ENCODE measurements around the gene APOLD1.

GRCh38 chr12:12804432-12804886, 19.0 kb downstream of the APOLD1 start:
- TF ChIP-seq CTCF (conservative IDR thresholded peaks at IDR 0.05): no peak
- TF ChIP-seq ZFX (IDR thresholded peaks at IDR 0.05): no peak

Measured in C4-2B (cell line).